HG02623 (cell line): Measurements from ENCODE around the gene KLHL1.

ENCODE experiments used
- ATAC-seq: cut with Tn5 transposase; IDR thresholded peaks from one replicate; pipeline ENCODE4 v1.9.1; 2021; ENCODE audit warnings: moderate library complexity; ENCODE audit not compliant: unreplicated experiment

The KLHL1 gene

DNA sequence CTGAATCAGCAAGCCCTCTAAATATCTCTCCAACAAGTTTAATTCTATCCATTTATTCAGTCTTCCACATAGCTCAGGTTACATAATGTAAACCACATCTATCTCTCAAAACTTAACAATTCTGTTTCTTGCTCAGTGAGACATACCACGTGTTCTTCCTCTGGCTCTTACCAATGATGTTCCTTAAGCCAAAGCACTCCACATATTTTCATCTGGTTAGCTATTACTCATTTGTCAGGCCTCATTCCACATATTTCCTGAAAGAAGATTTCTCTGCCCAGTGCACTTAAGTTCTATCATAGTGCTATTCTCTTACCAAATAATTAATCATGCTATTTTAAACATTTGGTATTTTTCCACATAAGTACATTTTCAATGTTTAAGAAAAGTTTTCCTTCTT is 403.9 kb downstream of the KLHL1 start:
- ATAC-seq, result no peak

DNA sequence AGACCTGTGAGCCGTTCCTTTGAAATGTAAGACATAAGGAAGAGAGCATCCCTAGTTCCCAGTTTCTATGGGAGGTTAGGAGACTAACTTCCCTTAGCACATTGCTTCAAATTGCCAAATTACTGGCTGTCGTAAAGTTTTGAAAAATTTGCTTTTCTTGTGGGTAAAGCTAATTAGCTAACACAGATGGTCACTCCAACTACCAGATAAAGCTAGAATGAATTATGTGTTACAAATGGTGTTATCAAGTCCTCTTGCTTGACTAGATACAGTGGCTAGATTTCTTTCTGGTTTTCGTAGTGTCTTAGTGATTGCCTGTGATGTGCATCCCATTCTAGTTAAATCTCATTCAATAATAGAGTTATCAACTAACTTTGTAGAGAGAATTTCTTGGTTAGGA is 417.3 kb downstream of the KLHL1 start:
- no peak for ATAC-seq

DNA sequence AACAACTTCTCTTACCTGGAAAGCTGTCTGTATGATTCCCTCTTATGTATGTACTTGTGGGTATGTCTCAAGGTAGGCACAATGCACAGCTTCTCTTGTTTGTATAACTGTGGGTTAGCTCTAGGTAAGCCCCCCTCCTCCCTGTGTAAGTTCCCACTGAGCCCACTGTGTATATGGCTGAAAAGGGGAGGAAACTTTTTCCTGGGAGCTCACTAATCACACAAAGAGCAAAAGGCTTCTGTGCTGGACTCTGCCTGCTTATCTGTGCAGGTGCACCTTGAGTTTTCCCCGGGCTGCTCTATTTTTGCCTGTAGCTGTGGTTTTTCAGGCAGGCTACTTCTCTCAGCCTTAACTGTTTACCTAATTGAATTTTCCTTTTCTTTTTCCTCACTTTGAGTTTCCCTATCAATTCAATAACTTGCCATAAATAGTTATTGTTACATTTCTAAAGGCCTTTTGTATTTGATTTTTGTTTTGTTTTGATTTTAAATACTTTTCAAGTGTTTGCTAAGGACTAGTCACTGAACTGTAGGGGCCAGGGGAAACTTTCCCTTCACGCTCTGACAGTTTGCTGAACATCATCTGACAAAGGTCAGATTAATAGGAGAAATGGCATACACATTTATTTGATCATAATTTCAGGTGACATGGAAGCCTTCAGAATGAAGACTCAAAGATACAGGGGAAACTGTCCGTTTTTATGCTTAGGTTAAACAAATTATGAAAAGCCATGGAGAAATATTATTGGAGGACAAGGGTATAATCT is 424.1 kb downstream of the KLHL1 start:
- ATAC-seq, result no peak

DNA sequence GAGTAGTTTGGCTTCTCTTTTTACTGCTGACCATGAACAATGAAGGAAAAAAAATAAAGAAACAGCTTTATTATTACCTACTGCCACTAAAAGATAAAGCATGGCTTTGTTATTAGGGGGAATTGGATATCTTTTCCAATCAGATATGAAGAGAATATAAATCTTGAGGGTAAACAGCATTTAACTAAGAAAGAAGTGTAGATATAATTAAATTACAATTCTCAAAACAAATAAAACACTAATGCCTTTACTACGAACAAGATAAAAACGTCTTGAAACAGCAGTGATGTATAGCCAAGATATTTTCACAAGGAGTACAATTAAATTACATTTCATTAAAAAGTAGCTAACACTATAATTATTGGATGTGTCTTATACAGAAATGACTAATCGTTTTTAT is 426.5 kb downstream of the KLHL1 start:
- ATAC-seq, result no peak

DNA sequence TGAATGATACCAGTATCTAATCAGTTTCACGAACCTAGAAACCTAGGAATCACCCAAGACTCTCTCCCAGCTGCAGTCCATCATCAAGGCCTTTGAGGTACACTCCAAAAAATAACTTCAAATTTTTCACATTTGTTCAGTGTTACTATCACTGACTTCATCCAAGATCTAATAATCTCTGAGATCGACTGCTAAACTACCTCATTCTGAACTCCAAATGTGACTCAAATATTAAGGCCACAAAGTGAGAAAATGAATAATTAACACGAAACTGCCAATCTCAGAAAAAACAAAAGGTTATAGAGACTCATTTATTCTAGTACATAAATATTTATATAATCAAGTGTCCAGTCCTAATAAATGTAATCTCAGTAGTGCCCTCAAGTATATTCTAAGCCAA is 430.9 kb downstream of the KLHL1 start:
- ATAC-seq, result no peak

DNA sequence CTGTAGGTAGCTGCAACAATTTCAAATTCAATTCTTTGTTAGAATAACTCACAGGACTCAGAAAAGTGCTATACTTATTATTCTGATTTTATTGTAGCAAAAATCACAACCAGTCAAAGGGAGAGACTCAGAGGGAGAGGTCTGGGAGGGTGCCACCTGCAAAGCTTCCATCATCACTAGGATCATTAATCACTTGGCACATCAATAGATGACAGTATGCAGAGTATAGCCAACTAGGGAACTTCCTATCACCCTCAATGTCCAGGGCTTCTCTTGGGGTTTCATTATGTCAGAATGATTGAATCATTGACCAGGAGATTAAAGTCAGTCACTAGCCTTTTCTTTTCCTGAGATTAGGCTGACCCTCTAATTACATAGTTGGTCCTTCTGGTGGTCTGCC is 432.0 kb downstream of the KLHL1 start:
- no peak for ATAC-seq

DNA sequence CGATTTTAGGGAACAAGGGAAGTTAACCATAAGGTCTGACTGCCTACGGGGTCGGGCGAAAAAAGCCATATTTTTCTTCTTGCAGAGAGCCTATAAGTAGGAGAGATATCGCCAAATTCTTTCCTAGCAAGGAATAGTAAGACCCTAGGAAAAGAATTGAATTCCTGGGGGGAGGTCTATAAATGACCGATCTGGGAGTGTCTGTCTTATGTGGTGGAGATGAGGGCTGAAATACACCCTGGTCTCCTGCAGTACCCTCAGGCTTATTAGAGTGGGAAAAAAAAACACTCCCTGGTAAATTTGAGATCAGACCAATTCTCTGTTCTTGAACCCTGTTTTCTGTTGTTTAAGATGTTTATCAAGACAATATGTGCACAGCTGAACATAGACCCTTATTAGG is 448.1 kb downstream of the KLHL1 start:
- no peak for ATAC-seq

DNA sequence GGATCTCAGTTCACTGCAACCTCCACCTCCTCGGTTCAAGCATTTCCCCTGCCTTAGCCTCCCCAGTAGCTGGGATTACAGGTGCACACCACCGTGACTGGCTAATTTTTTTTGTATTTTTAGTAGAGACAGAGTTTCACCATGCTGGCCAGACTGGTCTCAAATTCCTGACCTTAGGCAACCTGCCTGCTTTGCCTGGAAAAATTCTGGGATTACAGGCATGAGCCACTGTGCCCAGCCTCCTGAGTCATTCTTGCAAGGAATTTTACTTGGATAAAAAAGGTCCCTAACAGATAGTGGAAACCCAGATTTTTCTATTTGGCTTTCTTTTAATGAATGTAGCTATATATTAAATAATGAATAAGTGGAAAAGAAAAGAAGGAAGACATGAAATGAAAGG is 450.6 kb downstream of the KLHL1 start:
- ATAC-seq, result no peak

DNA sequence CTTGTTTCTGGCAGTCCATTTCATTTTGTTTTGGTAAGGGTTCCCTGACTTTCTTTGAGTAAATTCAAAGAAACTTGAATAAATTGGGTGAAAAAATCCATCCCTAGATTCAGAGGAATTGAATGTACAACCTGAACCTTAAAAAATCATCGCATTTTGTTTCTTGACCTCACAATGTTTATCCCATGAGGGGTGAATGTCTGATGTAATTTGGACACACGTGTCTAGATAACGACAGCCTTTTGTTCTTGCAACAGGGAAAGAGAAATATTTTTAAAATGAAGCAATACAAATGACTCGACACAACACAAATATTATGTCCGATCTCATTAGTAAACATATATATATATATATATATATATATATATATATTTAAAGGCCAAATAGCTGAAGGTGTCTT is 453.9 kb downstream of the KLHL1 start:
- no peak for ATAC-seq
